WERI-Rb-1 (cell line): ENCODE measurements around the gene NFAM1.

Source experiments
- DNase-seq: peaks from one replicate; pipeline ENCODE4 v3.0.0-alpha.2; 2020
- H3K27ac ChIP-seq: fragments of 250-450 bp; sonication (Bioruptor Pico); 2 replicates; pipeline ENCODE4 v1.5.1; 2020; ENCODE audit warnings: mild to moderate bottlenecking, moderate library complexity
- H3K27me3 ChIP-seq: fragments of 250-450 bp; sonication (Bioruptor Pico); 2 replicates; pipeline ENCODE4 v1.5.1; 2021; ENCODE audit warnings: mild to moderate bottlenecking, low read depth, moderate library complexity; ENCODE audit not compliant: insufficient read depth, severe bottlenecking
- H3K36me3 ChIP-seq: fragments of 250-450 bp; sonication (Bioruptor Pico); 2 replicates; pipeline ENCODE4 v1.5.1; 2020; ENCODE audit warnings: mild to moderate bottlenecking, moderate library complexity
- H3K4me3 ChIP-seq: 2 replicates; pipeline ENCODE4 v1.5.1; 2011; ENCODE audit warnings: low read depth, mild to moderate bottlenecking, control low read depth, low read length
- H3K9me3 ChIP-seq: fragments of 250-450 bp; sonication (Bioruptor Pico); 2 replicates; pipeline ENCODE4 v1.5.1; 2021; ENCODE audit warnings: mild to moderate bottlenecking, moderate library complexity; ENCODE audit not compliant: severe bottlenecking
- TF ChIP-seq, protein P1 (sequence below): IDR thresholded peaks from 2 replicates; pipeline ENCODE4 v1.5.1; 2011; ENCODE audit warnings: low read depth, mild to moderate bottlenecking, control low read depth, inconsistent platforms, low read length

Gene NFAM1

DNA sequence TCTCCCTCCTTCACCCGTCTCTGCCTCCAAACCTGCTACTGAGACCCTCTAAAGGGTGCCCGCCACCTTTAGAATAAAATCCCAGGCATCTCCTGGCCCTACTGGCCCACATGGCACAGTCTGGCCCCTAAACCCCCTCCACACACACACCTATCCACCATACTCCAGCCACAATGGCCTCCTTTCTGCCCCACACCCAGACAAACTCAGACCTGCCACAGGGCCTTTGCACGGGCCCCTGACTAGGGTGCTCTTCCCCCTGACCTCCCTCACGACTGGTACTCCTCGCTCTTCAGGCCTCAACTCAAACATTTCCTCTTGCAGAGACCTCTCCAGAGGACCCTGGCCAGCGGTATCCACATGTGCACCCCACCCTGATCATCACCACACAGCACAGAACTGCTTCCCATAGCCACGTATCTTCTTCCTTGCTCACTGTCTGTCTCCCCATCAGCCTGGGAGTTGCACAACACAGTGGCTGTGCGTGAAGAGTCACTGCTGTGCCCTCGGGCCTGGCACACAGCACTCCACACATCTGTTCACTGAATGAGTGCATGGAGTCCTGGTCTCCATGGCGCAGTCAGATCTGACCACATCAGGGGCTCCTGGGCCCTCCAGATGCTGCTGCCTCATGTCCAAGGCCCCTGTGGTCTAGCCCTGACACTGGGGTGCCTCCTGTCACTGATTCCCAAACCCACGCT lies 95.5 kb downstream of the NFAM1 start:
- H3K36me3 ChIP-seq = no peaks in the 10 kb centered on the region; the same call in 1 of the 2 replicates
- no peak overlapping the region for H3K27ac ChIP-seq
- H3K27me3 ChIP-seq = no peaks in the 10 kb centered on the region
- no peak overlapping the region for H3K4me3 ChIP-seq
- no peaks in the 10 kb centered on the region for H3K9me3 ChIP-seq
- TF ChIP-seq, protein P1, sequence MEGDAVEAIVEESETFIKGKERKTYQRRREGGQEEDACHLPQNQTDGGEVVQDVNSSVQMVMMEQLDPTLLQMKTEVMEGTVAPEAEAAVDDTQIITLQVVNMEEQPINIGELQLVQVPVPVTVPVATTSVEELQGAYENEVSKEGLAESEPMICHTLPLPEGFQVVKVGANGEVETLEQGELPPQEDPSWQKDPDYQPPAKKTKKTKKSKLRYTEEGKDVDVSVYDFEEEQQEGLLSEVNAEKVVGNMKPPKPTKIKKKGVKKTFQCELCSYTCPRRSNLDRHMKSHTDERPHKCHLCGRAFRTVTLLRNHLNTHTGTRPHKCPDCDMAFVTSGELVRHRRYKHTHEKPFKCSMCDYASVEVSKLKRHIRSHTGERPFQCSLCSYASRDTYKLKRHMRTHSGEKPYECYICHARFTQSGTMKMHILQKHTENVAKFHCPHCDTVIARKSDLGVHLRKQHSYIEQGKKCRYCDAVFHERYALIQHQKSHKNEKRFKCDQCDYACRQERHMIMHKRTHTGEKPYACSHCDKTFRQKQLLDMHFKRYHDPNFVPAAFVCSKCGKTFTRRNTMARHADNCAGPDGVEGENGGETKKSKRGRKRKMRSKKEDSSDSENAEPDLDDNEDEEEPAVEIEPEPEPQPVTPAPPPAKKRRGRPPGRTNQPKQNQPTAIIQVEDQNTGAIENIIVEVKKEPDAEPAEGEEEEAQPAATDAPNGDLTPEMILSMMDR = no peak
- DNase-seq = no peak

DNA sequence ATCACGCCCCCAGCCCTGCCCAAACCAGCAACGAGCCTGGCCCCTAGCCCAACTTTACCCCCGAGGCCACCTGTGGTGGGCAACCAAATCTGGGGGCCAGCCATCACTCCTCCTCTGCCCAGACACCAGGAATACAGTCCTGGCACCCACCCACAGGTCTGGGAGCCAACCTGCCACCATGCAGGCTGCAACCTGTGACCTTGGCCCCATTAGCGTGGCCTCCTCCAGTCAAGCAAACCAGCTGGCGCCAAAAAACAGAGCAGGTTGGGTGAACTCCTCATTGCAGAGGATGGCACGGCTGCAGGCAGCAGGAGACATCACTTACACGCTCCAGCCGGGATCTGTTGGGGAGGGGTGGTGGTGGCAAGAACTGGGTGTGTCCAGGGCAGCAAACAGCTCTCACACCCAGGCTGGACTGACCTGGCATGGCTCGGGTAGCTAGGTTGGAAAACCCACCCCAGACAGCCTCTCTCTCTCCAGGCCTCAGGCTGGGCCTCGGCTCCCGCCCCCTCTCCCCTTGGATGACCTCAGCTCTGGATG lies 96.3 kb downstream of the NFAM1 start:
- Histone ChIP-seq H3K27me3 (no peaks in the 10 kb centered on the region), H3K36me3 (no peaks in the 10 kb centered on the region; the same call in 1 of the 2 replicates), H3K9me3 (no peaks in the 10 kb centered on the region), H3K27ac (no peak overlapping the region), H3K4me3 (no peak overlapping the region)
- TF ChIP-seq, protein P1 = no peak
- DNase-seq = no peak

DNA sequence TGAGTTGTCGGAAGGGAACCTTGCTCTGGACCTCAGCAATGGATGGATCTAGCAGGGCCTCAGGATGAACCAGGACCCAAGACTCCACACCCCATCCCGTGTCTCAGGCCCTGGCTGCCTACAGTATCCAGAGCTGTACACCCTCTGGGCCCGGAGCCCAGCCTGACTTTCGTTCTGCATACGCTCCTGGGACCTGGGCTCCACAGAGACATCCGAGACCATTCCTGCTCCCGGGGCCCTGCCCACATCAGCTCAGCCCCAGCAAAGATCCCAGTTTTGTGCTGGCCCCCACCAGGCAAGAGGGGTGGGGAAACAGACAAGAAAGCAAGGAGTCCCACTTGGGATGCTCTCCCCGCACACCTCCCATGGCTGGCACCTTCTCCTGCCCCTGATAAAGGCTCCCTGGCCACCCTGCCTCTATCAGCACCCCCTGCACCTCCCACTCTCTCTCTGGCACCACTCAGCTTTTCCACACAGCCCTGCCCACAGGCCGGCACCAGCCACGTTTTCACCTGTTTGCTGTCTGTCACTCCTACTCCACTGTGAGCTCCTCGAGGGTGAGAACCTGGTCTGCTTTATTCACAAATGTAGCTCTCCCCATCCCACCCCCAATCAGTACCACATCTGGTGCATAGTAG lies 97.2 kb downstream of the NFAM1 start:
- no peaks in the 10 kb centered on the region; the same call in 1 of the 2 replicates for H3K36me3 ChIP-seq
- no peaks in the 10 kb centered on the region for H3K9me3 ChIP-seq
- H3K27me3 ChIP-seq = no peaks in the 10 kb centered on the region
- H3K4me3 ChIP-seq = no peak overlapping the region
- DNase-seq = no peak
- TF ChIP-seq, protein P1 = no peak
- H3K27ac ChIP-seq = no peak overlapping the region

DNA sequence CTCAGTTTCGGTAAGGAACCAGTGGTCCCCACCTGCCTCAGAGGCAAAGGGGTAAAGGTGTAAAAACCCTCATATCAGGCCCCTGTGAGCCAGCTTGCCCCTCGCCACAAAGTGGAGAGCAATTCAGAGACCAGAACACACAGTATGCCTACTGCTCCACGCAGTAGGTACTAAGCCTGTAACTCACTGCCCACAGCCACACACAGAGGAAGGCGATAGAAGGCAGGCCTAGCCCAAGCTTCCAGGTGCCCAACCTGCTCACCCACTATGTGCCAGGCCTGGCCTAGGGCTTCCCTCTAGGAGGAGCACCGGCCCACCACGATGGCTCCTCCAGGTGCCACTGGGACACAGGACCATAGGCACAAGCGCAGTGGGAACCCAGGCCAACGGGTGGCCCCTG lies 98.7 kb downstream of the NFAM1 start:
- H3K27ac ChIP-seq = no peak overlapping the region
- DNase-seq = no peak
- H3K27me3 ChIP-seq = no peaks in the 10 kb centered on the region
- H3K4me3 ChIP-seq = no peak overlapping the region
- no peaks in the 10 kb centered on the region for H3K9me3 ChIP-seq
- TF ChIP-seq, protein P1 = no peak
- H3K36me3 ChIP-seq = peaks cover 5% of the 10 kb centered on the region

DNA sequence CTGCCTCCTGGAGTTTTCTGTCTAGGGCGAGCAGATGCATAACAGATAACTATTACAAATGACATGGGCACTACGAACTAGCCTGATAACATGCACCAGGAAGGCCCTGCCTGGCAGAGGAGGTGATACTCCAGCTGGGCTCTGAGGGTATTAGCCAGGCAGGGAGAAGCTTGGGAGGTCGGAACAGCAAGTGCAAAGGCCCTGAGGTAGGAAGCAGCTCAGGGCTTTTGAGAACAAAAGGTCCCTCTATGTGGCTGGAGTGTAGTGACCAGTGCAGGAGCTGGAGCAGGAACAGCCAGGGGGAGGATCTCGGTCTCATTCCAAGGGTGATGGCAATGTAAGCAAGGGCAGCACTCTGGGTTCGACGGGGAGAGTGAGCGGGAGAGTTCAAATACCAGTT lies 100.1 kb downstream of the NFAM1 start:
- Histone ChIP-seq H3K27me3 (no peaks in the 10 kb centered on the region), H3K9me3 (no peaks in the 10 kb centered on the region), H3K36me3 (peaks cover 9% of the 10 kb centered on the region), H3K27ac (no peak overlapping the region), H3K4me3 (no peak overlapping the region)
- DNase-seq = no peak
- TF ChIP-seq, protein P1 = no peak
